Stimulated activated CD4-positive, alpha-beta T cell treated with anti-CD3 and anti-CD28 coated beads, Interleukin-1b, Interleukin-23, amount 100 ng/mL, for 4 hours (primary cell): ENCODE measurements around the gene ABLIM1.

Experiments used
- DNase-seq, 2 donors: peaks; one replicate each; pipeline ENCODE4 v3.0.0-alpha.2; 2020; ENCODE audit warnings: low read depth in 2 of 2

Gene ABLIM1

GRCh38 chr10:114489521-114490310 lies 168.4 kb downstream of the ABLIM1 start:
- DNase-seq: no peak

- DNase-seq: no peak
These were observed 170.1 kb downstream of the ABLIM1 start for GRCh38 chr10:114487815-114488536.

- DNase-seq: no peak
These were observed 170.9 kb downstream of the ABLIM1 start for GRCh38 chr10:114486938-114487814.

GRCh38 chr10:114485696-114486400 lies 172.2 kb downstream of the ABLIM1 start:
- DNase-seq: no peak

GRCh38 chr10:114483575-114483974 lies 174.5 kb downstream of the ABLIM1 start:
- no peak for DNase-seq

- DNase-seq: no peak
These were observed 175.4 kb downstream of the ABLIM1 start for GRCh38 chr10:114482480-114483304.

- no peak for DNase-seq
These were observed 177.0 kb downstream of the ABLIM1 start for GRCh38 chr10:114481055-114481454.

- DNase-seq: no peak
These were observed 178.2 kb downstream of the ABLIM1 start for GRCh38 chr10:114479836-114480235.

- no peak for DNase-seq
These were observed 178.8 kb downstream of the ABLIM1 start for GRCh38 chr10:114479307-114479706.

GRCh38 chr10:114478281-114478680 lies 179.8 kb downstream of the ABLIM1 start:
- DNase-seq: no peak

GRCh38 chr10:114477285-114477684 lies 180.8 kb downstream of the ABLIM1 start:
- no peak for DNase-seq

- DNase-seq: no peak
These were observed 183.1 kb downstream of the ABLIM1 start for GRCh38 chr10:114474989-114475388.

GRCh38 chr10:114473776-114474175 lies 184.3 kb downstream of the ABLIM1 start:
- DNase-seq: no peak

- DNase-seq: no peak
These were observed 185.2 kb downstream of the ABLIM1 start for GRCh38 chr10:114472877-114473253.

- no peak for DNase-seq
These were observed 185.9 kb downstream of the ABLIM1 start for GRCh38 chr10:114471906-114472876.

- peak; percentile 32 to 53 for DNase-seq
These were observed 186.8 kb downstream of the ABLIM1 start for GRCh38 chr10:114470956-114471905.

GRCh38 chr10:114470361-114470760 lies 187.7 kb downstream of the ABLIM1 start:
- DNase-seq: no peak

GRCh38 chr10:114458955-114459354 lies 199.1 kb downstream of the ABLIM1 start:
- peak in 1 of 2 donors; percentile 6 for DNase-seq
